ENCODE results near the gene ACADSB.
A peak's percentile ranks its signal among the peaks of the same experiment; 100 is the strongest.

Gene ACADSB

DNA sequence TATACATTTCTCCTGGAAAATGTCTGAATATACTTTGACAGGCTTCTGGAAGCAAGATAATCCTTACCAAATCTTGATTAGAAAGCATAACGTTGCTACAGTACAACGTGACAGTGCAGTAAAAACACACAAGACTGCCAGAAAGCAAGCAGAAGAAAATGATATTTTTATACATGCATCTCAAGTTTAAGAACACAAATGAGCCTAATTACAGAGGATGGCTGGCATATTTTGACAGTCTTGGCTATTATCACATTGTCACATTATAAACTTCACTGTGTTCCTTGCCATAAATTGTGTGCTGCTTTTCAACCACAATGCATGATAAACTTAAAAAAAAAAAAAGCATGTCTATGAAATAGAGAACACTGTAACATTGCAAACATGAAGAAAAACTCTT is 4.5 kb upstream of the ACADSB start:
- no peak for DNase-seq (ENCODE audit: low spot score)

- DNase-seq (ENCODE audit: low spot score): peak; percentile 77
Measured at GRCh38 chr10:123007558-123008354, 1.1 kb upstream of the ACADSB start.

DNA sequence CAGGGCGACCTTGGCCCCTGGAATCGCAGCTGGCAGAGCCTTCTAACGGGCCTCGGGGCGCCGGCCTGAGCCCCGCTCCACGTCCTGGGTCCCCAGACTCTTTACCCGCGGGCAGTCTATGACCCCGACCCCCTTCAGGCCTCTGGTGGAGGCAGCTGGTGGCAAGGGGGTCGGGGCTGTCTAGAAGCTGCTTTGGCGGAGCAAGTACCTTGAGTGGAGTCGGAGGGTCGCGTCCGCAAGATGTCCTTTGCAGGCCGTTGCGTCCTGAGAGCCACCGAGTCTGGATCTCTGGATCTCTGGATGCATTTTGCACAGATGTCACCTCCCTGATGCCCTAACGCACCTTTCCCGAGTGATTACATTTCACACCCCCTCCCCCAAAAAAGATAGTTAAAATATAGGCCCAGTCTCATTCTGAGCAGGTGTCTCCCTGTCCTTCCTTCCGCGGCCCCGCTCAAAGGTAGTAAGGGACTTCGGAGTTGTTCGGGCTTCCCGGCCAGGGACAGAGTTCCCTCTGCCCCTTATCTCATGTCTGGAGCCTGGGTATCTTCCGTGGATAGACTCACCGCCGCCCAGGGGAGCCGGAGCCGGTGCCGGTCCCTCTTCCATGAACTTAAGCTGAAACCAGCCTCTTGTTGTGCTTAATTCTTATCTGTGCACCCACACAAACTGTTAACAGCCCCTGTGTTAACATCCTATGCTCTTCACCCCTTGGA is 457 bp downstream of the ACADSB start:
- DNase-seq (ENCODE audit: low spot score): no peak

DNA sequence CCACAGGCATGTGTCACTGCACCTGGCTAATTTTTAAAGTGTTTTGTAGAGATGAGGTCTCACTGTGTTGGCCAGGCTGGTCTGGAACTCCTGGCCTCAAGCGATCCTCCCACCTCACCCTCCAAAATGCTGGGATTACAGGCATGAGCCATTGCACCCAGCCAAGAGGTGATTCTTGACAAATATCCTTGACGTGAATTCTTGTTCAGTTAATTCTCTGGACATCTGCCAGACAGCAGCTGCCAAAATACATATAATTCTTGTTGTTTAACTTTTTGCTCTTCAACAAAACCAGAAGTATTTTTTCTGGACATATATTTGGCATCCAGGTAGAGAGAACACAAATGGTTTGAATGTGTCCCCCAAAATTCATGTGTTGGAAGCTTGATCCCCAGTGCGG is 3.2 kb downstream of the ACADSB start:
- no peak for DNase-seq (ENCODE audit: low spot score)

GRCh38 chr10:123013456-123014419 is 4.9 kb downstream of the ACADSB start:
- no peak for DNase-seq (ENCODE audit: low spot score)

GRCh38 chr10:123014772-123015171 is 6.0 kb downstream of the ACADSB start:
- no peak for DNase-seq (ENCODE audit: low spot score)

DNA sequence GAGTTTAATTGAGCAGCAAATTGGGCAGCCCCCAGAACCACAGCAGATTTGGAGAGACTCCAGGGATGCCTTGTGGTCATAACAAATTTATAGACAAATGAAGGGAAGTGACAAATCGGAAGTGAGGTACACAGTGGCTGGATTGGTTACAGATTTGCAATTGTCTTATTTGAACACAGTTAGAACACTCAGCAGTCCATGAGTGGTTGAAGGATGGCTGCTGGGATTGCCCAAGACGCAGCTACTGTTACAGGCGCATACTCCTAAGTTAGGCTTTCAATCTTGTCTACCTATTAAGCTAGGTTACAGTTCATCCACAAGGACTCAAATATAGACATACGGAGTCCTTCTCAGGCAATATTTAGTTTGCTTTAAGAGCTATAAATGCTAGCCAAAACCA is 7.4 kb downstream of the ACADSB start:
- no peak for DNase-seq (ENCODE audit: low spot score)

DNA sequence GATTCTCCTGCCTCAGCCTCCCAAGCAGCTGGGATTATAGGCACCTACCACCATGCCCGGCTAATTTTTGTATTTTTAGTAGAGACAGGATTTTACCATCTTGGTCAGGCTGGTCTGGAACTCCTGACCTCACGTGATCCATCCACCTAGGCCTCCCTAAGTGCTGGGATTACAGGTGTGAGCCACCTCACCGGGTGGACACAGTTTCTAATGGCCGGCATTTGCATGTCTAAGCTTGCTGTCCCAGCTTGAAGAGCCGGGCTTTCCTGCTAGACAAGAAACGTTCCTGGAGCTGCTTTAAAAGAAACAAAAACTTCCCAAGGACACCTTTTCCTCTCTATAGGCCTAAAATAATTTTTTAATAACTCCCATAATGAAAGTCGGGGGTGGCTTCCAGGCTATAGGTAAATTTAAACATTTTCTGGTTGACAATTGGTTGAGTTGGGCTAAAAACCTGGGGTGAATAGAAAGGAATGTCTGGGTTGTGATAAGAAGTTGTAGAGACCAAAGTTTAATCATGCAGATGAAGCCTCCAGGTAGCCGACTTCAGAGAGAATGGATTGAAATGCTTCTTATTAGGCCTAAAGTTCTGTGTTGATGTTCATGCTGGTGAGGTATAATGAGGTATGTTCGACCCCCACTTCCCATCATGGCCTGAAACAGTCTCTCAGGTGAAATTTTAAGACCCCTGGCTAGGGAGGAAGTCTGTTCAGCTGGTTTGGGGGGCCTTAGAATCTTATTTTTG is 8.8 kb downstream of the ACADSB start:
- DNase-seq (ENCODE audit: low spot score): no peak

- no peak for DNase-seq (ENCODE audit: low spot score)
Measured at GRCh38 chr10:123018531-123018930, 9.7 kb downstream of the ACADSB start.

DNA sequence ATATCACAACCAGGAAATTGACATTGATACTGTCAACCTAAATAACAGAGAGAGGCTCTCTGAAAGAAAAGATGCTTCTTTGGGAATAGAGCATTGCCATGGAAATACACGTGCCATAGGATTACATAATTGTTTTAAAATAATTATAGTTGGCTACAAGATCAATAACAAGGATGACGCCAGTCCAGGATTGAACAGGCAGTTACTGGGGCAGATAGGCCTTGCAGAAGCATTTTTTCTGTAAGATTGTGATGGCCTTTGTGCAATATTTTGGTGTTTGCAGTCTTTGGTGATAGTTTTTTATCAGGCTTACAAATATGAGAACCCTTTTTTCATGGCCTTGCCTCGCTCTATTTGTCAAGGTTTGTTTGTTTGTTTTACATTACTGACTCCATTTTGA is 10.5 kb downstream of the ACADSB start:
- DNase-seq (ENCODE audit: low spot score): no peak

DNA sequence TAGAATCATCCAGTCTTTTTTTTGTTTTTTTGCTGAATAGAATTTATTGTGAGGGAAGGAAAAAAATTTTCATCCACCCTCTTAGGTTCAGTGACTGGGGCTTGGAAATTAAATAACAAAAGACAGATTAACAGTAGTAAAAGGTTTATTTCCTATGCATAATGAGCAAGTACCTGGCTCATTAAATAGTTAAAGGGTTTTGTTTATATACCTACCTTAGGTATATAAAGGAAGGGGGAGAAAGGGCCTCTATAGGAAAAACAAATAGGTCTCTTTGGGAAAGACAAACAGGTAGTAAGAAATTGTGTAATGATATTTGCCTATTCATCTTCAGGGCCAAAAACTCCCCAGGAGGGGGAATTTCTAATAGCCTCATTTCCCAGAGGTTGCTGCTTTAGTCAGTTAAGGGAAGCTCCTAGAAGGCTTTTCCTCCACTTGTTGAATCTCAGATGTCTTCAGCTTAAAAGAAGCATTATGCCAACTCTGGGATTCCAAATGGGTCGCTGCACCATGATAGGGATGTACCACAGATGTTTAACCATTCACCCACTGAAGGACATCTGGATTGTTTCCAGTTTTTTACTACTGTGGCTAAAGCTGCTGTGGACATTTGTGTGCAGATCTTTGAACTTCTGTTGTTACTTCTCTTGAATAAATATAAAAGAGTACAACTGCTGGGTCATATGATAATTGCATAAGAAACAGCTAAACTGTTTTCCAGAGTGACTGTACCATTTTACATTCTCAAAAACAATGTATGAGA is 11.3 kb downstream of the ACADSB start:
- DNase-seq (ENCODE audit: low spot score): no peak

- no peak for DNase-seq (ENCODE audit: low spot score)
Measured at GRCh38 chr10:123021517-123021916, 12.7 kb downstream of the ACADSB start.

GRCh38 chr10:123024540-123024939 is 15.7 kb downstream of the ACADSB start:
- DNase-seq (ENCODE audit: low spot score): no peak

DNA sequence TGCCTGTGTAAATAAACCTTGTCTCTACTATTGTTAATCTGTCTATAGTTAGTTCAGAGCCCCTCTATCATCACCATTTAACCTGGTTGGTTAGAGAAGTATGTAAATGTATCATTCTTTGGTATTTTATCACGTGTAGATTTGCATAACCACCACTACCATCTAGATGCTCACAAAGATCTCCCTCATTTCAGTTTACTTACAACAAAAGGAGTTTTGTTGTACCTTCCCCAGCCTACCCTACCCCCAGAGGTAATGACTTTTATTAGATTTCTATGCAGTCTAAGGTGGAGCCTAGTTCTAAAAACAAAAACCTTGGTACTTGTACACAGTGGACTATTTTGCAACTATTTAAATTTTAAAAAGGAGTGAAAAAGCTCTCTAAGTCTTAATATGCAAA is 17.5 kb downstream of the ACADSB start:
- no peak for DNase-seq (ENCODE audit: low spot score)

DNA sequence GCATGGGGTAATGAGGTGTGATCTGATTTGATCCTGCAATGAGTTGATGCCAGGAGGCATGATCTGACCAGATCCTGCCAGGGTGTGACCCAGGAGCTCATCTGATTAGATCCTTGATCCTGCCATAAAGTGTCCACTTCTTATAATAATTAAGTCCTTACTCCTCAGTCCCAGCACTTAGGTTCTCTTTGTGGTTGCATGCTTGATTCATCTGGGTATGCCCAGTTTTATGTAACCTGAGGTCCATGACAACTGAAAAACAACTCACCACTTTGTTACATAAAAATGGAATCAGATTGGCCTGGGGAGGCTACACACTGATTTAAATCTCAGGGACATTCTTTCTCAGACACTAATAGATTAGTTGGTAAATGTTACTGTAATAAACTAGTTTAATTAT is 19.1 kb downstream of the ACADSB start:
- DNase-seq (ENCODE audit: low spot score): no peak

DNA sequence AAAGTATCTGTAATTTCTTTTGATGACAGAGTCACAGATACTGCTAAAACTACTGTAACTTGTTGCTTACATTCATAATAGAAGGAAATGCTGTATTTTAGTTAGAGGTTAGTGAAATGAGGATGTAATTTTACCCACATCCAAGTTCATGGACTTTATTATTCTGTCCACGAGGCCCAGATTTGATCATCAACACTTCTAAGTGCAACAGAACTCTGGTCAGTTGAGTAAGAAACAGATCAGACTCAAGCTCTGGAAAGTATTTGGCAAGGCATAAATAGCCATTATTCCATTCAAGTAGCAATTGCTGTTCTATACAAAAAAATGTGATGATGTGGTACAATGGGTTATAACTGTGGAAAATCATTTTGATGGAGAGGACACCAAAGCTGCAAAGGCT is 22.3 kb downstream of the ACADSB start:
- no peak for DNase-seq (ENCODE audit: low spot score)

- DNase-seq (ENCODE audit: low spot score): no peak
Measured at GRCh38 chr10:123034332-123034731, 25.5 kb downstream of the ACADSB start.

DNA sequence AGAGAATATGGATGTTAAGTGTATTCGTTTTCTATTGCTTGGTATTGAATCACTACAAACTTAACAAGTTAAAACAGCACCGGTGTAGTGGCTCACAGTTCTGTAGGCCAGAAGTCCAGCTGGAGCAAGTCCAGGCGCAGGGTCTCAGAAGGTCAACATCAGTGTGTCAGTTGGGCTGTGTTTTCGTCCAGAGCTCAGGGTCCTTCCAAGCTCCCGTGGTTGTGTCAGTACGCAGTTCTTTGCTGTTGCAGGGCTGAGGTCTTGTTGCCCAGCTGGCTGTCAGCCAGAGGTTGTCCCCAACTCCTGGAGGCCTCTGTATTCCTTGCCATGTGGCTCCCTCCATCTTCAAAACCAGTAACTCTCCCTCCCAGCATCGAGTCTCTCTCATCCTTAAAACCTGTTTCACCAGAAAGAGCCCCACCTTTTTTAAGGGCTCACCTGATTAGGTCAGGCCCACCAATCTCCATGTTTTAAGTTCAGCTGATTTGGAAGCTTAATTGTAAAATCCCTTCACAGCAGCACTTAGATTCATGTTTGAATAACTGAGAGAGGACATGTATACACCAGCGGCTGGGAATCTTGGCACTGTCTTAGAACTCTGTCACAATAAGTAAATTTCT is 26.8 kb downstream of the ACADSB start:
- no peak for DNase-seq (ENCODE audit: low spot score)

DNA sequence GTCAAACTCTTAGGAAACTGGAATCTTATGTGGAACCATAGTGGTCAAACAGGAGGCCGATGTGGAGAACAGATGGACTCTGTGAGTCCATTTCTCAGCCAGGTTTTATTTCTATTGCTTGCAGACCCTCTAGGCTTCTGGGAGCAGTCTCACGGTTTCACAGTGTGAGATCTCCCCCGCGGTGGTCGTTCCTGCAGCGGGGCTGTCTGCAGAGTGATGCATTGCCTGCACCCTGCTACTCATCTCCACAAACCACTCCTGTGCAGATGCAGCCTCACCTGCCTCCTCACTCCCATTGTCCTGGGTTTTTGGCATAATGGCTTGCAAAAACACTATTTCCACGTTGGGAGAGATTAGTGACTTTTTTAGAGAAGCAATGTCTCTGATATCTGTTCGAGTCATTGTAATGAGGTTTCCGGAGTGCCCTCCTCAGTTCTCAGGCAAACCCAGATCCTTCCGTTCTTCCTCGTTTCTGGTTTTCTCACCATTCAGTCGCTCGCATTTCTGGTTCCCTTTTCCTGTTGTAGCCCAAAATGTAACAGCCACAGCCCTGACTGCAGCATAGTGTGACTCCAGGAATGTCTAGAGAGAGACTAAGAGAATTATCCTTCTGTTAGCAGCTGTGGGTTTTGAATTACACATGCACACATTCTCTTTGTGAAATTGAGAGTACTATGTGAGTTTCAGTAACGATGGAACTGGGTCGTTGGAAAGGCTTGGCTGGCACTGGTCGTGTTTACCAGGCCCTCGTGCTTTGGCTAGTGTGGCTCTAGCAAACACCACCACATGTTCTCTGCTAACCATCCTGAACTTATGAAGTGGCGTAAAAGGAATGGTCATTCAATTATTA is 30.2 kb downstream of the ACADSB start:
- no peak for DNase-seq (ENCODE audit: low spot score)

GRCh38 chr10:123039632-123039930 is 30.8 kb downstream of the ACADSB start:
- no peak for DNase-seq (ENCODE audit: low spot score)

Measured in pons (tissue), 1 donor.